DND-41 (cell line): ENCODE results near the gene AHSG.
A peak's percentile ranks its signal among the peaks of the same experiment; 100 is the strongest.

ENCODE experiments used
- ATAC-seq: fragments of 200-7000 bp; cut with Tn5 transposase; 3 replicates; pipeline ENCODE4 v1.9.1; 2021; ENCODE audit warnings: low read depth; ENCODE audit not compliant: insufficient read depth
- DNase-seq: peaks from one replicate; pipeline ENCODE4 v3.0.0-alpha.2; 2020
- H2AFZ ChIP-seq: 2 replicates; pipeline ENCODE4 v1.6.0; 2012; ENCODE audit warnings: low read depth, low read length
- H3K27ac ChIP-seq: 2 replicates; pipeline ENCODE4 v1.5.1; 2012; ENCODE audit warnings: low read length, inconsistent platforms
- H3K27me3 ChIP-seq: fragments of 200-600 bp; sonication (generic); 2 replicates; pipeline ENCODE4 v1.6.0; 2012; ENCODE audit warnings: low read length, mild to moderate bottlenecking, inconsistent platforms; ENCODE audit not compliant: insufficient read depth, poor library complexity
- H3K36me3 ChIP-seq: 2 replicates; pipeline ENCODE4 v1.5.1; 2012; ENCODE audit warnings: low read length, inconsistent platforms; ENCODE audit not compliant: insufficient read depth
- H3K4me1 ChIP-seq: 2 replicates; pipeline ENCODE4 v1.5.1; 2012; ENCODE audit warnings: mild to moderate bottlenecking, low read length; ENCODE audit not compliant: insufficient read depth
- H3K4me2 ChIP-seq: 2 replicates; pipeline ENCODE4 v1.6.0; 2012; ENCODE audit warnings: mild to moderate bottlenecking, moderate library complexity, low read length, inconsistent platforms; ENCODE audit not compliant: insufficient read depth
- H3K4me3 ChIP-seq, 2 experiments: fragments of 200-600 bp in 1 of 2; shearing (Covaris generic) in 1 of 2; 2 replicates each; pipeline ENCODE4 v1.5.1; 2012 to 2016; ENCODE audit warnings: inconsistent platforms in 2 of 2, low read length in 2 of 2, mild to moderate bottlenecking in 2 of 2, low read depth in 1 of 2, moderate library complexity in 1 of 2
- H3K79me2 ChIP-seq: 2 replicates; pipeline ENCODE4 v1.6.0; 2012; ENCODE audit warnings: low read length, inconsistent platforms; ENCODE audit not compliant: insufficient read depth
- H3K9ac ChIP-seq: 2 replicates; pipeline ENCODE4 v1.6.0; 2012; ENCODE audit warnings: low read depth, mild to moderate bottlenecking, inconsistent platforms, low read length, moderate library complexity
- H3K9me3 ChIP-seq: 2 replicates; pipeline ENCODE4 v1.5.1; 2012; ENCODE audit warnings: low read length, moderate library complexity, mild to moderate bottlenecking, inconsistent platforms; ENCODE audit not compliant: insufficient read depth, severe bottlenecking
- H4K20me1 ChIP-seq: 2 replicates; pipeline ENCODE4 v1.6.0; 2012; ENCODE audit warnings: low read length; ENCODE audit not compliant: insufficient read depth
- CTCF ChIP-seq: IDR thresholded peaks from 2 replicates; pipeline ENCODE4 v1.5.1; 2012; ENCODE audit warnings: borderline replicate concordance, low read length, moderate library complexity, mild to moderate bottlenecking; ENCODE audit not compliant: poor library complexity, severe bottlenecking; ENCODE audit errors: extremely low read depth
- EZH2 ChIP-seq: IDR thresholded peaks from 3 replicates; pipeline ENCODE4 v1.6.1; 2012; ENCODE audit warnings: borderline replicate concordance, low read depth, mild to moderate bottlenecking, moderate library complexity, low read length, inconsistent platforms; ENCODE audit not compliant: severe bottlenecking

The AHSG gene

GRCh38 chr3:186669378-186670084 lies 56.7 kb downstream of the AHSG start:
- Histone ChIP-seq H4K20me1 (no peaks in the 10 kb centered on the region; the same call in 1 of the 2 replicates), H2AFZ (no peak overlapping the region), H3K9ac (no peak overlapping the region), H3K4me3 (no peak overlapping the region), H3K4me2 (no peak overlapping the region), H3K4me1 (no peaks in the 10 kb centered on the region), H3K27ac (no peak overlapping the region), H3K9me3 (no peaks in the 10 kb centered on the region), H3K27me3 (no peaks in the 10 kb centered on the region), H3K36me3 (no peaks in the 10 kb centered on the region), H3K79me2 (no peaks in the 10 kb centered on the region)
- DNase-seq (no peak), ATAC-seq (peak; percentile 40; the same call in 2 of the 3 replicates)
- TF ChIP-seq EZH2 = no peak
- no peak for TF ChIP-seq CTCF

GRCh38 chr3:186670155-186670554 lies 57.3 kb downstream of the AHSG start:
- TF ChIP-seq CTCF (no peak), EZH2 (no peak)
- H3K4me2 ChIP-seq = no peak overlapping the region
- H3K36me3 ChIP-seq = no peaks in the 10 kb centered on the region
- H3K27me3 ChIP-seq = no peaks in the 10 kb centered on the region
- no peaks in the 10 kb centered on the region for H3K79me2 ChIP-seq
- no peak overlapping the region for H3K9ac ChIP-seq
- ATAC-seq (no peak), DNase-seq (no peak)
- H3K27ac ChIP-seq = no peak overlapping the region
- H2AFZ ChIP-seq = no peak overlapping the region
- no peaks in the 10 kb centered on the region for H3K4me1 ChIP-seq
- H4K20me1 ChIP-seq = no peaks in the 10 kb centered on the region; the same call in 1 of the 2 replicates
- H3K4me3 ChIP-seq = no peak overlapping the region
- no peaks in the 10 kb centered on the region for H3K9me3 ChIP-seq
